HL-60 (cell line): Measurements from ENCODE around the gene WDR93.

ENCODE experiments used
- CTCF ChIP-seq: IDR thresholded peaks from one replicate; pipeline ENCODE4 v1.5.1; 2011; ENCODE audit warnings: low read length, control low read depth, inconsistent platforms; ENCODE audit not compliant: insufficient read depth
- GABPA ChIP-seq: IDR thresholded peaks from 2 replicates; pipeline ENCODE4 v1.6.1; 2012; ENCODE audit warnings: low read depth
- SPI1 ChIP-seq: IDR thresholded peaks from 2 replicates; pipeline ENCODE4 v1.6.1; 2012; ENCODE audit warnings: low read depth, mild to moderate bottlenecking, borderline replicate concordance

- no peak for TF ChIP-seq GABPA
- no peak for TF ChIP-seq SPI1
- TF ChIP-seq CTCF = no peak
Measured at GRCh38 chr15:89642106-89642505, 48.5 kb upstream of the WDR93 start.
